GM12864 (cell line): ENCODE data around the gene ANAPC15.

Experiments
- DNase-seq: peaks from one replicate; pipeline ENCODE4 v3.0.0-alpha.2; 2011; ENCODE audit warnings: low read depth
- H3K4me3 ChIP-seq: 2 replicates; pipeline ENCODE4 v1.5.1; 2011; ENCODE audit warnings: mild to moderate bottlenecking, low read depth, low read length, control low read depth
- TF ChIP-seq, protein P1 (sequence below): IDR thresholded peaks from 2 replicates; pipeline ENCODE4 v1.5.1; 2011; ENCODE audit warnings: low read depth, mild to moderate bottlenecking, moderate library complexity, low read length, control low read depth, inconsistent platforms; ENCODE audit errors: missing control alignments

ANAPC15 gene

GRCh38 chr11:72079819-72080325 is 32.6 kb downstream of the ANAPC15 start:
- TF ChIP-seq, protein P1, sequence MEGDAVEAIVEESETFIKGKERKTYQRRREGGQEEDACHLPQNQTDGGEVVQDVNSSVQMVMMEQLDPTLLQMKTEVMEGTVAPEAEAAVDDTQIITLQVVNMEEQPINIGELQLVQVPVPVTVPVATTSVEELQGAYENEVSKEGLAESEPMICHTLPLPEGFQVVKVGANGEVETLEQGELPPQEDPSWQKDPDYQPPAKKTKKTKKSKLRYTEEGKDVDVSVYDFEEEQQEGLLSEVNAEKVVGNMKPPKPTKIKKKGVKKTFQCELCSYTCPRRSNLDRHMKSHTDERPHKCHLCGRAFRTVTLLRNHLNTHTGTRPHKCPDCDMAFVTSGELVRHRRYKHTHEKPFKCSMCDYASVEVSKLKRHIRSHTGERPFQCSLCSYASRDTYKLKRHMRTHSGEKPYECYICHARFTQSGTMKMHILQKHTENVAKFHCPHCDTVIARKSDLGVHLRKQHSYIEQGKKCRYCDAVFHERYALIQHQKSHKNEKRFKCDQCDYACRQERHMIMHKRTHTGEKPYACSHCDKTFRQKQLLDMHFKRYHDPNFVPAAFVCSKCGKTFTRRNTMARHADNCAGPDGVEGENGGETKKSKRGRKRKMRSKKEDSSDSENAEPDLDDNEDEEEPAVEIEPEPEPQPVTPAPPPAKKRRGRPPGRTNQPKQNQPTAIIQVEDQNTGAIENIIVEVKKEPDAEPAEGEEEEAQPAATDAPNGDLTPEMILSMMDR = no peak
- DNase-seq = no peak
- H3K4me3 ChIP-seq = peak overlapping the region; percentile 83

DNA sequence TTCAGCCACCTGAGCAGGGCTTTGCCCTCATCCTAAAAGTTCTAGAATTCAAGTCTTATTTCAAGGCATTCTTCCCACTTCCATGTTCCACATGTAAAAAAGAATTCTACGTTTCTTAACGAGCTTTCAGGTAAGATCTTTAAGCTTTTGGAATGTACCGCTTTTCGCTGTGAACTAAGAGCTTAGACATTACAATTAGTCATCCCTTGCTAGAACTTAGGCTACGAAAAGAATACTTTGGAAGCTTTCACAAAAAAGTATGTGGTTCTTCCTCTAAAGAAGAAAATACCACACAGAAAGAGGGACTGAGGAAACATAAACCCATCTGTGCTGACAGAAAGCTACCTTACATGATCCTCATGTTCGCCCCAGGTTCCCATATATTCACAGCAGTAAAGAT is 34.0 kb downstream of the ANAPC15 start:
- DNase-seq = no peak
- no peak overlapping the region; the same call in 1 of the 2 replicates for H3K4me3 ChIP-seq
- TF ChIP-seq, protein P1 = no peak

- no peak for DNase-seq
- TF ChIP-seq, protein P1 = no peak
- no peak overlapping the region for H3K4me3 ChIP-seq
Measured at GRCh38 chr11:72075756-72076155, 36.7 kb downstream of the ANAPC15 start.

DNA sequence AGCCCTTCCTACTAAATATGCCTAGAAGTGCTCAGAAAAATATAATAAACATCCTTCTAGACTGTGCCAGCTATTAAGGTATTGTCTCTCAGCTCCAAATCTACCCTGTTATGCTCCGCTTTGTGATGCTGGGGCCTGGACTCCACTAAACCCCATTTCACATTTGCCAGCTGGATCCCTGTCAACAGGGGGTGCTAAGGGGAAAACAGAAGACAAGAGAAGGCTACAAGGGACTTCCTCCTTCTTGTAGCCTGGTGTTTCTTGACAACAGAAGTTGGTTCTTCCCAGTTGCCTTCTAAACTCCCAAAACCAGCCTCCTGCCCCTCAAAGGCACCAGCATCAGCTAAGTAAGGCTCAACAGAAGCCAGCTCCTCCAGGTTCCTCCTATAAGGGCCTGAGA is 37.4 kb downstream of the ANAPC15 start:
- TF ChIP-seq, protein P1 = peak; percentile 8
- no peak for DNase-seq
- H3K4me3 ChIP-seq = no peak overlapping the region

GRCh38 chr11:72072348-72072747 is 40.1 kb downstream of the ANAPC15 start:
- TF ChIP-seq, protein P1 = no peak
- no peak overlapping the region for H3K4me3 ChIP-seq
- no peak for DNase-seq

- TF ChIP-seq, protein P1 = no peak
- H3K4me3 ChIP-seq = no peak overlapping the region
- DNase-seq = no peak
Measured at GRCh38 chr11:72070491-72070890, 42.0 kb downstream of the ANAPC15 start.

DNA sequence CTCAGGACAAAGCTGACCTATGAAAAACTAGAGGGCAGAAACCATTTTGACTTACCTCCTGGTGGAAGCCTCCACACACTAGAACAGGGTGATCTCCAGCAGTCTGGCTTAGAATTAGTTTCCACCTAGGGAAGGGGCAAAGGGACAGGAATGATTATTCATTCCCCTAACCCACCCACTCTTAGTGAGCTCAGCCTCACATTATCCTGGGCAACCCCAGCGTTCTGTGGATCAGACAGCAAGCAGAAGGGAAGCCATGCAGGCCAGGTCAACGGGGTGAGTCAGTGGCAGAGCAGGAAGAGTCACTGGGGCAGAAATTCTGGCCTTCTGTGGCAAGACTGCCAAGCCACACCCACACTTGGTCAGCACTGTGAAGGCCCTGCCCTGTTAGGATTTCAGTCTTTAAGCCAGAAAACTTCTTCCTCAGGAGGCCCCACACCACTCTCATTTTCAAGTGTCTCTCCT is 42.7 kb downstream of the ANAPC15 start:
- H3K4me3 ChIP-seq = peak overlapping the region; percentile 17
- TF ChIP-seq, protein P1 = no peak
- no peak for DNase-seq
